Stimulated activated naive CD8-positive, alpha-beta T cell treated with anti-CD3 and anti-CD28 coated beads, Interleukin-15, Interleukin-2, amounts not matched to agents 100 U/mL and 50 U/mL, for 24 hours (primary cell): ENCODE results near the gene NTM.
"Not testable (repeated sequence)": the region's sequence is repeated elsewhere in the genome, so short reads cannot be mapped to it uniquely, and the experiment has no call there.

Experiments used
- ATAC-seq: fragments of 150-1000 bp; cut with Tn5 transposase; one replicate; pipeline ENCODE4 v1.10.0; 2021
- DNase-seq: peaks from one replicate; pipeline ENCODE4 v3.0.0; 2021

Gene NTM

GRCh38 chr11:132047167-132047566 lies 676.8 kb downstream of the NTM start:
- no peak for DNase-seq
- ATAC-seq, result no peak

DNA sequence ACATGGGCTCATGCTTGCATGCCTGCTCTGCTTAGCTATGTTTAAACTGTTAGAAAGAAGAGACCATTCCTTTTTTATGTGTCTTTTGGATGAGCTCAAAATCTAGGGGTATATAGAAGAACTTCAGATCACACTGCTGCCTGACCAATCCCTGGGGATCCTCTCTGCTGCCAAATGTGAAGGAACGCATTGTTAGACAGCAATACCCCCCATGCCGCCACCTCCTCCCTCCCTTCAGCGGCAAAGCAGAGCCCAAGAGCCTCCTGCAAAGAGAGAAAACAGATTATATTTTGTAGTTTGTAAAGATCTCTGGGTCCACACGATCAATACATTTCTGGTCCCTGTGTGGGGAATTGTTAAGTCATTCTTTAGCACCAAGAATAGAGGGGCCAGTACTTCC lies 677.6 kb downstream of the NTM start:
- no peak for DNase-seq
- no peak for ATAC-seq

DNA sequence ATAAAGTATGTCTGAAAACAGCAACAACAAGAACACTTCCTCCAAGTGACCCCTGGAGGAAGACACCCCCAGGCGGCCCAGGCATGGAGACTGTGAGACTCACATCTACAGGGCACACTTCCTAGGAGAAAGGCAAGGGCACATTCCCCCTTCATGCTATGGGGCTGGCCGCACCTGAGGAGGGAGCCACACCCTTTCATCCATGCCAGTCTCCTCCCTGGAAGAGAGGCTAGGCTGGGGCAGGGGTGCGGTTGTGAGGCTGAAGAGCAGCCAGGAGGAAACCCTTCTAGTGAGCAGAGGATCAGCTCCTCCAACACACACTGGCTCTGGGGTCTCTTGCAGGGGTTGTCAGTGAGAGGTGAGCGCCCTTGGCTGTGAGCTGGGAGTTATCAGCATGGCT lies 678.8 kb downstream of the NTM start:
- DNase-seq (no peak), ATAC-seq (no peak)

GRCh38 chr11:132050049-132050448 lies 679.6 kb downstream of the NTM start:
- ATAC-seq, result no peak
- DNase-seq, result no peak

DNA sequence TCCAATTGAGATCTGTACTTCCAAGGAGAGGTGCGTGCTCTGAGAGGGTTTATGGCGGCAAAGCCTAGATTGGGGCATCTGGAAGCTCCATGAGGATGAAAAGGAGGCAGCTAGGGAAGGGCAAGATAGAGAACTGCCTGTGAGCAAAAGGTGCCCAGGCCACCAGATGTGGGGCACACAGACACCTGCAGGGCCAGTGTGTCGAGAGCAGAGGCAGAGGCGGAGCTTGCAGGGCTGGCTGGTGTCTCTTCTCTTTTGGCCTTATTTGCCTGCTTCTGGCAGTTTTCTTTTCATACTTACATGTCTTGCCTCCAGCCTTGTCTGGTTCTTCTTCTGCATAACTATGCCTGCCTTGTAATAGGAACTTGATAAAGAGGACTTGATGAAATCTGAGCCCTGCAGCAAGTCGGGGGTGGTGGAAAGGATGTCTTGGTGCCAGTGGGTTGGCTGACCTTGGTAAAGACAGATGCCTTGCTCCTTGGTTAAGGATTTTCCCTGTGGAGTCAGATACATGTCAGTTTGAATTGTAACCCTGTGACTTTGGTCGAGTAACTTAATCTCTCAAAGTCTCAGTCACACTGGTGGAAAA lies 680.3 kb downstream of the NTM start:
- no peak for DNase-seq

DNA sequence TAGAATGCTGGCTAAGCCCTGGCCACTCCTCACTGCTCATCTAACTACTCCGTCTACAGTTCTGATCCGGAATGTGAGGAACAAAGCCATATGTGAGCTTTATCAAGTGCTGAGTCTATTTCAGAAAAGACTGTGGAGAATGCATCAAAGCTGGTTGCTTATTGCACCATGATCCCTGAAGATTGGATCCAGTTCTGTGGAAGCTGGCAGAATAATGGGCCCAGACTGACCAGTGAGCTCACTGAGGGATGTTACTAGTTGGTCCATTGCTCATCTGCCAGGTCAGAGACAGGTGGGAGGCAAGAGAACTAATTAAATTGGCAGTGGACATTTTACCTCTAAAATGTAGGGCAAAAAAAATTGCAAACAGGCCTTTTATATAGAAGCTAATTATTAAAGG lies 681.3 kb downstream of the NTM start:
- DNase-seq (no peak), ATAC-seq (no peak)

More for the DNA sequence above, 680.3 kb downstream of the NTM start:
- ATAC-seq, result no peak

- DNase-seq, result no peak
- ATAC-seq, result no peak
These were observed 681.9 kb downstream of the NTM start for GRCh38 chr11:132052342-132052741.

- DNase-seq (no peak), ATAC-seq (no peak)
These were observed 682.5 kb downstream of the NTM start for GRCh38 chr11:132052904-132053303.

GRCh38 chr11:132054822-132055221 lies 684.4 kb downstream of the NTM start:
- no peak for DNase-seq
- ATAC-seq, result no peak

GRCh38 chr11:132055296-132055695 lies 684.9 kb downstream of the NTM start:
- ATAC-seq, result no peak
- no peak for DNase-seq

- ATAC-seq, result no peak
These were observed 686.3 kb downstream of the NTM start for GRCh38 chr11:132056689-132057088.

DNA sequence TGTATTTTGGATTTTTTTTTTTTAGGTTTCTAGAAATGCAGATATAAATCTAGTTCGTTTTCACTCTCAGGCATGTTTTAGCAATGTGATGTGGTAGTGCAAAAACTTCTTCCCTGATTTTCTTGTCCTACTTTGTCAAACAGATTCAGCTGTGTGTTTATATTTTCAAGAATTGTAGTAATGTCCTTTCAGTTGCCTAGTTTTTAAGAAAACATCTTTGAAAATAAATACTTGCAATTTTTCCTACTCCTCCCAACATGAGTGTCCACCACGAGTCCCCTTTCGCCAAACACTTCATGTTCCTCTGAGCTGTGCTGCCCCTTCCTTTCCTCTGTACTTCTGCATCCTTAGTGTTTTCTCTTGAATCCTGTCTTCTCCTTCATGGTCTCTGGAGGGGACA lies 686.9 kb downstream of the NTM start:
- no peak for DNase-seq
- no peak for ATAC-seq

More at GRCh38 chr11:132056689-132057088, 686.3 kb downstream of the NTM start:
- no peak for DNase-seq

- DNase-seq, result no peak
- no peak for ATAC-seq
These were observed 687.9 kb downstream of the NTM start for GRCh38 chr11:132058211-132058772.

- no peak for DNase-seq
- no peak for ATAC-seq
These were observed 690.2 kb downstream of the NTM start for GRCh38 chr11:132060567-132060966.

GRCh38 chr11:132062031-132062430 lies 691.6 kb downstream of the NTM start:
- ATAC-seq (no peak), DNase-seq (no peak)

DNA sequence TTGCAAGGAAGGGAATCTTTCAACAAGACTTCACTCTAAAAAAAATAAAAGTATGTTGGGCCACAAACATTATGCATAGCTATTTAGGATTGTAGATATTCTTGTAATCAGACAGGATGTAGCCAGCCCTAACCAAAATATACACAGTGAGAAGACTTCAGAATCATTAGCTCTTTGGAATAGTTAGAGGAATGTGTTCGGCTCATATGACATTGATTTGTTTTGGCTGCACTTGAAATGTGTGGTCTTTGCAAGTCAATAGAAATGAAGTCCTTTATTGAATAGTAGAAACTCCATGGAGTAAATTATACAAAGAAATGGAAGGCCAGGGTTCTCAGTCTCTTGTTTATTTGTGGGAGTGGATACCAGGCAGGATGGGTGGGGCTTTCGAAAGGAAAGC lies 692.1 kb downstream of the NTM start:
- DNase-seq (no peak), ATAC-seq (no peak)

DNA sequence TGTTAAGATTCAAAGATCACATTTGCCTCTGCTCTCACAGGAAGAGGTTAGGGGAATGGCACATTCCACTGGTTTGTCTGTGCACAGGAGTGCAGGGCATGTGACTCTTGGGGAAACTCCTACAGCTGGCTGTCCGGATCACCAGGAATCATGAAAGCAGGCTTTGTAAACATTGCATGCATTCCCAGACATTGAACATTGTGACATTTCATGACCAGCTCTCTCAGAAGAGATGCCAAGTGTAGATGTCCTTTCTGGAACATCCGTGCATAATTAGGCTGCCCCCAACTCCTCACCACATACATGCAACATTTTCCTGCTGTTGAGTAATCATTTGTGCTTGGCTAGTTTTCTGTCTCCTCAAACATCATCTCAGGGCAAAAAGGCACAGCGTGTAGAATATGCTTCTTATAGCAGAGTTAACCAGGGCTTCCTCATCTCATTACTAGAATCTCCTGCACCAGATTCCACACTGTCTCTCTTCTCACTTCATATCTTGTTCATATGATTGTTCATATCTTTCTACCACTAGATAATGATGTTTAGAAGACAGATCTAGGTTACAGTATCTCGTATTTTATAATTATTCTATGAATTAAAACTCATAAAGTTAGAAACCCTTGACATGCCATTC lies 694.7 kb downstream of the NTM start:
- ATAC-seq, result no peak
- no peak for DNase-seq

- DNase-seq (no peak), ATAC-seq (no peak)
These were observed 698.1 kb downstream of the NTM start for GRCh38 chr11:132068556-132068955.

DNA sequence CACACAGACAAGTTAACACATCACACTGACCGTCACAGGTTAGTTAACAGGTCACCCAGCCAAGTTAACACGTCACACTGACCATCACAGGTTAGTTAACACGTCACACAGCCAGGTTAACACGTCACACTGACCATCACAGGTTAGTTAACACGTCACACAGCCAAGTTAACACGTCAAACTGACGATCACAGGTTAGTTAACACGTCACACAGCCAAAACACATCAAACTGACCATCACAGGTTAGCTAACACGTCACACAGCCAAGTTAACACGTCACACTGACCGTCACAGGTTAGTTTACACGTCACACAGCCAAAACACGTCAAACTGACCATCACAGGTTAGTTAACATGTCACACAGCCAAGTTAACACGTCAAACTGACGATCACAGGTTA lies 699.2 kb downstream of the NTM start:
- not testable (repeated sequence) for DNase-seq, ATAC-seq

DNA sequence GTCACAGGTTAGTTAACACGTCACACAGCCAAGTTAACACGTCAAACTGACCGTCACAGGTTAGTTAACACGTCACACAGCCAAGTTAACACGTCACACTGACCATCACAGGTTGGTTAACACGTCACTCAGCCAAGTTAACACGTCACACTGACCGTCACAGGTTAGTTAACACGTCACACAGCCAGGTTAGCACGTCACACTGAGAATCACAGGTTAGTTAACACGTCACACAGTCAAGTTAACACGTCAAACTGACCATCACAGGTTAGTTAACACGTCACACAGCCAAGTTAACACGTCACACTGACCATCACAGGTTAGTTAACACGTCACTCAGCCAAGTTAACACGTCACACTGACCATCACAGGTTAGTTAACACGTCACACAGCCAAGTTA lies 700.5 kb downstream of the NTM start:
- DNase-seq, ATAC-seq: not testable (repeated sequence)

DNA sequence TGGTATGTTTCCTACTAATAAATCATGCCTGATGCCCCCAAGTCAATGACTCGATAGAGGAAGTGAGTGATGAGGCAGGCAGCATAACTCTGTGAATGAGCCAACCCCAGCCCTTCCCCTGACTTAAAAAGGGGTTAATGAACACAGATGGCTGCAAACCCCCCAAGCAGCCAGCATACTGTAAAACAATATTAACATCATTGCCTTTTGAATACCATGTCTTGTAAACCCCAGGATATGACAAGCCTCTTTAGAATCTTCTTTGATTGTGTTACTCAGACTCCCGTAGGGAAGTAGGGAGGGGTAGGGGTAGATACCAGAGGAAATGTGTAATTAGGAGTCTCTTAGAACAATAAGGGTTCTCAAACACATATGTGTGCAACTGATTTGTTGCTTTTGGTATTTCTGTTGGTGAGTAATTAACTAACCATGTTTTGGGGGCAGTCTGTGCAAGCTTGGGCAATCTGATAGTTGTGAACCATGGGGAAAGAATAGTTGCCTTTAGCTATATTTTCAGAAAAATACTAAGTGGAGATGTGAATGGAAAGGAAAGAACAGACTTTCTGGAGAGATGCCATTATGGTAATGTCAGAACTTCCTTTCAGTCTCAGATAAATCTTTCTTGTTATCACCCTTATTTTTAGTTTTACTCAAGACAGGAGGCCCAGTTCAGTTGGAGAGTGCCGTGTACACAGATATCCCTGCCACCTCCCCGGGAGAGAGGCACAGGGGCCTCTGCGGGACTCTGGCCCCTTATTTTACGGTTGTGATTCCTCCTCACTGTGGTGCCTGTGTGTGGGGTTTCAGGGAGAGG lies 701.8 kb downstream of the NTM start:
- ATAC-seq (no peak), DNase-seq (no peak)

GRCh38 chr11:132072858-132073211 lies 702.4 kb downstream of the NTM start:
- no peak for DNase-seq
- no peak for ATAC-seq

DNA sequence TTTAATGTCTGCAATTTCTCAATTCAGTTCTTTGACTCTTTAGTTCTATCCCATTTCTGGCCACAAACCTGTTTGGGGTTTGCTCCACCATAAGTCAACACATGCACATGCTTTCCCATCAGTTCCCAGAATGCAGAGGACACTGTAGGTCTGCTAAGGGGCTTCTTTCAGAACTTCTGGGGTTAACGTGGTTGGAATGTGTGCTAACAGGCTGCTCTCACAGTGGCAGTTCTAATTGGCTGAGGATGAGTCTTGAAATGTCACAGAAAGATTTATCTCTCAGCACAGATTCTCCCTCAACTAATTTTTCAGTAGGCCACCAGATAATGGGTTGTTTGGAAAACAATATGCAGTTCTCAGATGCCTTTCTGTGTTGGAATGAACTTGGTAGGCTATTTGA lies 703.4 kb downstream of the NTM start:
- ATAC-seq, result no peak
- DNase-seq, result no peak
